IMR-90 (cell line): ENCODE results near the gene DENND1A. TPM values are rescaled to one million over a fixed set of nuclear protein-coding genes. Genes with fewer than 3 reads are reported as not detected.

Experiments used
- ATAC-seq: fragments of 200-7000 bp; cut with Tn5 transposase; 2 replicates; pipeline ENCODE4 v1.9.1; 2020; ENCODE audit warnings: low read depth, mild to moderate bottlenecking, moderate library complexity
- BruUV-seq: library from RNA; stranded (reverse); fragments of 400-500 nt; replicated peaks from 2 replicates; lab custom pipeline; 2021; lab: Mats Ljungman, UMichigan
- CTCF ChIA-PET: fragments of 300-600 bp; formaldehyde crosslinking; extraction: SDS; loops from one replicate; lab custom pipeline; 2021; ENCODE audit warnings: antibody characterized with exemption; lab: Yijun Ruan, JAX
- POLR2A ChIA-PET: fragments of 300-600 bp; sonication (Branson Sonifier 250); formaldehyde crosslinking; loops from one replicate; lab custom pipeline; 2022; ENCODE audit warnings: antibody characterized with exemption; ENCODE audit not compliant: unreplicated experiment; lab: Charles Lee
- DNase-seq: peaks from one replicate; pipeline ENCODE4 v3.0.0; 2013
- H2AFZ ChIP-seq: replicated peaks from 2 replicates; pipeline ENCODE3; 2013; ENCODE audit warnings: low read length, mild to moderate bottlenecking; ENCODE audit not compliant: poor library complexity
- H2AK5ac ChIP-seq: 2 replicates; pipeline ENCODE4 v1.6.1; 2013; ENCODE audit warnings: low read depth, low read length, inconsistent platforms
- H2AK9ac ChIP-seq: replicated peaks from 2 replicates; pipeline ENCODE3; 2013; ENCODE audit warnings: mild to moderate bottlenecking, low read depth, low read length, moderate library complexity; ENCODE audit not compliant: poor library complexity
- H2BK120ac ChIP-seq: 2 replicates; pipeline ENCODE4 v1.6.1; 2013; ENCODE audit warnings: low read depth, low read length, inconsistent platforms
- H2BK15ac ChIP-seq: 3 replicates; pipeline ENCODE4 v1.6.1; 2013; ENCODE audit warnings: low read depth, low read length, inconsistent platforms
- H2BK20ac ChIP-seq: 2 replicates; pipeline ENCODE4 v1.6.1; 2013; ENCODE audit warnings: low read depth, mild to moderate bottlenecking, inconsistent platforms, low read length, moderate library complexity
- H2BK5ac ChIP-seq: 2 replicates; pipeline ENCODE4 v1.6.1; 2013; ENCODE audit warnings: mild to moderate bottlenecking, low read depth, low read length, inconsistent platforms; ENCODE audit not compliant: poor library complexity, severe bottlenecking
- H3K14ac ChIP-seq: replicated peaks from 2 replicates; pipeline ENCODE4 v1.6.1; 2013; ENCODE audit warnings: low read depth, low read length, inconsistent platforms
- H3K18ac ChIP-seq: 2 replicates; pipeline ENCODE4 v1.6.1; 2013; ENCODE audit warnings: low read depth, low read length, control low read depth
- H3K23ac ChIP-seq: 2 replicates; pipeline ENCODE4 v1.6.1; 2013; ENCODE audit warnings: low read depth, low read length, inconsistent platforms
- H3K27ac ChIP-seq: 2 replicates; pipeline ENCODE4 v1.5.1; 2013; ENCODE audit warnings: mild to moderate bottlenecking, control low read depth, low read length; ENCODE audit not compliant: insufficient read depth
- H3K27me3 ChIP-seq: 2 replicates; pipeline ENCODE4 v1.6.1; 2013; ENCODE audit warnings: low read length; ENCODE audit not compliant: control insufficient read depth, insufficient read depth
- H3K36me3 ChIP-seq: 2 replicates; pipeline ENCODE4 v1.6.1; 2013; ENCODE audit warnings: low read length, mixed read lengths; ENCODE audit not compliant: control insufficient read depth, insufficient read depth
- H3K4ac ChIP-seq: 2 replicates; pipeline ENCODE4 v1.6.1; 2013; ENCODE audit warnings: low read depth, low read length, inconsistent platforms
- H3K4me1 ChIP-seq: 2 replicates; pipeline ENCODE4 v1.6.1; 2013; ENCODE audit warnings: low read length, mixed read lengths; ENCODE audit not compliant: control insufficient read depth, insufficient read depth
- H3K4me2 ChIP-seq: 2 replicates; pipeline ENCODE4 v1.6.1; 2013; ENCODE audit warnings: low read depth, mild to moderate bottlenecking, control low read depth, low read length, moderate library complexity
- H3K4me3 ChIP-seq: 2 replicates; pipeline ENCODE4 v1.5.1; 2013; ENCODE audit warnings: low read depth, mild to moderate bottlenecking, control low read depth, low read length, moderate library complexity; ENCODE audit not compliant: insufficient read depth
- H3K56ac ChIP-seq: 2 replicates; pipeline ENCODE4 v1.6.1; 2013; ENCODE audit warnings: low read length, inconsistent platforms; ENCODE audit not compliant: insufficient read depth; ENCODE audit errors: extremely low read depth
- H3K79me1 ChIP-seq, 2 experiments: 2 replicates each; pipeline ENCODE4 v1.6.1; 2013; ENCODE audit warnings: low read length in 2 of 2, inconsistent platforms in 1 of 2, low read depth in 1 of 2
- H3K9ac ChIP-seq: 2 replicates; pipeline ENCODE4 v1.6.1; 2013; ENCODE audit warnings: low read depth, low read length, control low read depth
- H3K9me1 ChIP-seq: 2 replicates; pipeline ENCODE4 v1.6.1; 2013; ENCODE audit warnings: low read length, inconsistent platforms; ENCODE audit not compliant: insufficient read depth
- H3K9me3 ChIP-seq: 2 replicates; pipeline ENCODE4 v1.6.1; 2013; ENCODE audit warnings: low read length; ENCODE audit not compliant: control insufficient read depth, insufficient read depth
- H4K20me1 ChIP-seq: 2 replicates; pipeline ENCODE4 v1.6.1; 2013; ENCODE audit warnings: low read length, inconsistent platforms; ENCODE audit not compliant: insufficient read depth
- H4K5ac ChIP-seq: 2 replicates; pipeline ENCODE4 v1.6.1; 2013; ENCODE audit warnings: mild to moderate bottlenecking, low read depth, low read length, control low read depth
- H4K8ac ChIP-seq, 2 experiments: 2 replicates each; pipeline ENCODE4 v1.6.1; 2013; ENCODE audit warnings: low read depth in 2 of 2, low read length in 2 of 2, control low read depth in 1 of 2, inconsistent platforms in 1 of 2
- H4K91ac ChIP-seq: 2 replicates; pipeline ENCODE4 v1.6.1; 2013; ENCODE audit warnings: low read depth, low read length, inconsistent platforms; ENCODE audit not compliant: insufficient read depth
- BHLHE40 ChIP-seq: fragments of 150-350 bp; IDR thresholded peaks from 2 replicates; pipeline ENCODE4 v1.6.1; 2016; ENCODE audit warnings: mild to moderate bottlenecking, low read depth, low read length
- CEBPB ChIP-seq: IDR thresholded peaks from 2 replicates; pipeline ENCODE4 v1.6.1; 2012; ENCODE audit warnings: low read depth, low read length, improper control_type of control experiment
- CHD1 ChIP-seq: IDR thresholded peaks from 2 replicates; pipeline ENCODE4 v1.6.1; 2012; ENCODE audit warnings: low read depth, low read length, improper control_type of control experiment
- FOS ChIP-seq: fragments of 150-350 bp; IDR thresholded peaks from 2 replicates; pipeline ENCODE4 v1.6.1; 2016; ENCODE audit warnings: low read depth, low read length
- MAFK ChIP-seq: IDR thresholded peaks from 2 replicates; pipeline ENCODE4 v1.6.1; 2012; ENCODE audit warnings: low read depth, low read length, improper control_type of control experiment
- MAZ ChIP-seq: IDR thresholded peaks from 2 replicates; pipeline ENCODE4 v1.6.1; 2012; ENCODE audit warnings: low read depth, mild to moderate bottlenecking, low read length, improper control_type of control experiment, moderate library complexity, borderline replicate concordance
- MXI1 ChIP-seq: IDR thresholded peaks from 2 replicates; pipeline ENCODE4 v1.6.1; 2012; ENCODE audit warnings: low read depth, mild to moderate bottlenecking, low read length, moderate library complexity, borderline replicate concordance
- NFE2L2 ChIP-seq: fragments of 150-350 bp; IDR thresholded peaks from 2 replicates; pipeline ENCODE4 v1.6.1; 2016; ENCODE audit warnings: low read depth, mild to moderate bottlenecking, low read length
- POLR2A ChIP-seq: IDR thresholded peaks from 2 replicates; pipeline ENCODE4 v1.6.1; 2012; ENCODE audit warnings: mild to moderate bottlenecking, low read depth, low read length
- RAD21 ChIP-seq: IDR thresholded peaks from 2 replicates; pipeline ENCODE4 v1.6.1; 2012; ENCODE audit warnings: low read length, improper control_type of control experiment
- RCOR1 ChIP-seq: IDR thresholded peaks from 2 replicates; pipeline ENCODE4 v1.6.1; 2012; ENCODE audit warnings: mild to moderate bottlenecking, low read length, improper control_type of control experiment; ENCODE audit not compliant: insufficient replicate concordance
- RFX5 ChIP-seq: IDR thresholded peaks from 2 replicates; pipeline ENCODE4 v1.8.0; 2012; ENCODE audit warnings: low read depth, mild to moderate bottlenecking, low read length, moderate library complexity
- SMC3 ChIP-seq: fragments of 150-350 bp; IDR thresholded peaks from 2 replicates; pipeline ENCODE4 v1.6.1; 2016; ENCODE audit warnings: low read depth, mild to moderate bottlenecking, antibody characterized with exemption, low read length, moderate library complexity
- USF2 ChIP-seq: fragments of 150-350 bp; IDR thresholded peaks from 2 replicates; pipeline ENCODE4 v1.6.1; 2017; ENCODE audit warnings: mild to moderate bottlenecking, antibody characterized with exemption, low read length, low read depth
- WGBS, 2 experiments: methylation state at CpG; one replicate each; pipeline versions ENCODE4 v1.1.5 to v1.1.7; 2013; ENCODE audit warnings: missing lambda C conversion rate in 2 of 2; ENCODE audit not compliant: insufficient read length in 1 of 2; ENCODE audit errors: extremely low coverage in 2 of 2; 5-methylcytosine and 5-hydroxymethylcytosine counted together
- dilution Hi-C: fragments of 300-500 bp; cut with HindIII; formaldehyde crosslinking; loops from one replicate; pipeline ENCODE4 v1.14.3; 2018; ENCODE audit warnings: low sequenced_read_pairs; ENCODE audit not compliant: unreplicated experiment
- in situ Hi-C: fragments of 300-500 bp; cut with MboI; formaldehyde crosslinking; loops from 3 replicates; pipeline ENCODE4 v1.14.3; 2019; ENCODE audit warnings: low sequenced_read_pairs, inconsistent platforms, mixed read lengths
- intact Hi-C: fragments of 100-400 bp; cut with micrococcal nuclease; formaldehyde crosslinking; loops from 2 replicates; pipeline ENCODE4 v1.10.0; 2022
- polyA plus RNA-seq, 3 experiments: library from polyadenylated mRNA; depleted of rRNA; stranded (reverse); fragments of >200 nt; gene quantifications; 2 replicates each; pipeline ENCODE4 v1.2.3, GENCODE V29; 2012; ENCODE audit warnings: low replicate concordance in 1 of 3
- total RNA-seq: library from RNA; depleted of rRNA; stranded (reverse); fragments of >200 nt; gene quantifications from 2 replicates; pipeline ENCODE4 v1.2.3, GENCODE V29; 2012

The DENND1A gene
- total and polyA plus RNA-seq, 2 of the 4 experiments (the other 2 are of a cell fraction): 21.4 to 27.6 TPM

- no peak overlapping the region for H4K91ac ChIP-seq
- no TSS peak for BruUV-seq
- H3K23ac ChIP-seq: no peak overlapping the region
- H2BK120ac ChIP-seq: no peak overlapping the region
- H3K4me2 ChIP-seq: no peak overlapping the region
- no peak overlapping the region for H2BK20ac ChIP-seq
- ChIA-PET POLR2A (no interaction called here), CTCF (no interaction called here)
- no peak overlapping the region for H3K4me3 ChIP-seq
- no peaks in the 10 kb centered on the region for H3K9me3 ChIP-seq
- H3K4me1 ChIP-seq: peaks cover 2% of the 10 kb centered on the region; the same call in 1 of the 2 replicates
- no peaks in the 10 kb centered on the region for H3K36me3 ChIP-seq
- H4K5ac ChIP-seq: no peak overlapping the region
- no peaks in the 10 kb centered on the region for H3K9me1 ChIP-seq
- no peak overlapping the region for H2BK15ac ChIP-seq
- H3K27me3 ChIP-seq: peaks cover 18% of the 10 kb centered on the region
- H3K4ac ChIP-seq: no peak overlapping the region
- dilution Hi-C loops: no loop called here
- no peaks in the 10 kb centered on the region for H4K20me1 ChIP-seq
- no peak overlapping the region for H3K9ac ChIP-seq
- no peak overlapping the region for H2AFZ ChIP-seq
- ATAC-seq (no peak), DNase-seq (no peak)
- H4K8ac ChIP-seq: no peak overlapping the region
- no peak overlapping the region for H3K56ac ChIP-seq
- no peak overlapping the region for H2BK5ac ChIP-seq
- WGBS, 2 experiments: no CpG with 5 or more reads among the region's 2 CpGs
- no peak overlapping the region for H3K27ac ChIP-seq
- in situ Hi-C loops: no loop called here
- no peaks in the 10 kb centered on the region for H3K79me1 ChIP-seq
- no peak overlapping the region for H2AK9ac ChIP-seq
- intact Hi-C loops: no loop called here
- TF ChIP-seq RFX5 (no peak), SMC3 (no peak), CHD1 (no peak), MAFK (no peak), NFE2L2 (no peak), POLR2A (no peak), MAZ (no peak), FOS (no peak), USF2 (no peak), BHLHE40 (no peak), RAD21 (no peak), MXI1 (no peak), RCOR1 (no peak), CEBPB (no peak)
- H2AK5ac ChIP-seq: no peak overlapping the region
- H3K14ac ChIP-seq: no peak overlapping the region
- H3K18ac ChIP-seq: no peak overlapping the region
Observed at GRCh38 chr9:123943671-123944070, 13.7 kb upstream of the DENND1A start.
